ACC112 (cell line): ENCODE results near the gene MEGF6.

Source experiments
- H2AFZ ChIP-seq: fragments of 200-600 bp; sonication (generic); one replicate; pipeline ENCODE4 v1.6.0; 2017; ENCODE audit warnings: antibody characterized with exemption, low read length; ENCODE audit not compliant: unreplicated experiment
- H3K27ac ChIP-seq: fragments of 200-600 bp; sonication (generic); 2 replicates; pipeline ENCODE4 v1.5.1; 2014; ENCODE audit warnings: low read depth, mild to moderate bottlenecking, antibody characterized with exemption, low read length, moderate library complexity
- H3K27me3 ChIP-seq: fragments of 200-600 bp; sonication (generic); 2 replicates; pipeline ENCODE4 v1.6.1; 2014; ENCODE audit warnings: mild to moderate bottlenecking, antibody characterized with exemption, low read length, moderate library complexity, mixed read lengths; ENCODE audit not compliant: insufficient read depth
- H3K36me3 ChIP-seq: fragments of 200-600 bp; sonication (generic); 2 replicates; pipeline ENCODE4 v1.6.1; 2016; ENCODE audit warnings: mild to moderate bottlenecking, antibody characterized with exemption, low read length, moderate library complexity, mixed read lengths; ENCODE audit not compliant: insufficient read depth
- H3K4me1 ChIP-seq: fragments of 200-600 bp; sonication (generic); one replicate; pipeline ENCODE4 v1.6.1; 2016; ENCODE audit warnings: low read length, mixed read lengths; ENCODE audit not compliant: insufficient read depth, unreplicated experiment, control insufficient read depth
- H3K4me3 ChIP-seq: fragments of 200-600 bp; sonication (generic); 2 replicates; pipeline ENCODE4 v1.5.1; 2014; ENCODE audit warnings: mild to moderate bottlenecking, low read depth, low read length
- H3K79me2 ChIP-seq: fragments of 200-600 bp; sonication (generic); one replicate; pipeline ENCODE4 v1.6.0; 2016; ENCODE audit warnings: low read length; ENCODE audit not compliant: control insufficient read depth, unreplicated experiment, insufficient read depth

The MEGF6 gene

GRCh38 chr1:3542676-3543075 is 68.6 kb downstream of the MEGF6 start:
- H3K4me1 ChIP-seq = peaks cover 39% of the 10 kb centered on the region
- H3K79me2 ChIP-seq = no peaks in the 10 kb centered on the region
- H3K27me3 ChIP-seq = no peaks in the 10 kb centered on the region
- no peak overlapping the region for H2AFZ ChIP-seq
- H3K27ac ChIP-seq = peak overlapping the region; percentile 78
- H3K4me3 ChIP-seq = peak overlapping the region; percentile 37; the same call in 1 of the 2 replicates
- H3K36me3 ChIP-seq = no peaks in the 10 kb centered on the region

GRCh38 chr1:3541936-3542335 is 69.4 kb downstream of the MEGF6 start:
- Histone ChIP-seq H3K36me3 (no peaks in the 10 kb centered on the region), H3K4me3 (no peak overlapping the region), H3K27me3 (no peaks in the 10 kb centered on the region), H2AFZ (no peak overlapping the region), H3K27ac (peak overlapping the region; percentile 78), H3K79me2 (no peaks in the 10 kb centered on the region), H3K4me1 (peaks cover 34% of the 10 kb centered on the region)

DNA sequence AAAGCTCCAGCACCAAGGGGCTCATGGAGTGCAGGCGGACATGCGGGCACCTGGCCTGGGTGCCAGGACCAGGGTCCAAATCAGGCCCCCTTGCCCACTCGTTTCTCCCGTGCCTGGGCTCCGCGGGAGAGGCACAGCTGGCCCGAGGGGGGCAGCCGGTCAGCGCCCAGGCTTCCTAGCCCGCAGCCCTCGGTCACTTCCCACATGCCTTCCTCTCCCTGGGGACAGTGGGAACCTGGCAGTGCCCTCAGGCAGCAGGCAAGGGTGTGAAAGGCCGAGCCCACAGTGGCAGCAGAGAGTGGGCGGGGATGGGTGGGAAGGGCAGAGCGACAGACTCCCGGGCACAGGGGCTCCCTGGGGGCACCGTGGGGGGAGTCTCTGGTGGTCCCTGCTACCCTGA is 69.8 kb downstream of the MEGF6 start:
- Histone ChIP-seq H3K27me3 (no peaks in the 10 kb centered on the region), H3K27ac (no peak overlapping the region), H3K4me1 (peaks cover 34% of the 10 kb centered on the region), H3K36me3 (no peaks in the 10 kb centered on the region), H3K79me2 (no peaks in the 10 kb centered on the region), H3K4me3 (no peak overlapping the region), H2AFZ (no peak overlapping the region)

GRCh38 chr1:3540876-3541275 is 70.4 kb downstream of the MEGF6 start:
- H3K27me3 ChIP-seq = no peaks in the 10 kb centered on the region

GRCh38 chr1:3539707-3540425 is 71.4 kb downstream of the MEGF6 start:
- H3K4me3 ChIP-seq = no peak overlapping the region
- no peaks in the 10 kb centered on the region for H3K36me3 ChIP-seq
- H3K4me1 ChIP-seq = peaks cover 24% of the 10 kb centered on the region
- H3K27me3 ChIP-seq = no peaks in the 10 kb centered on the region
- no peaks in the 10 kb centered on the region for H3K79me2 ChIP-seq
- no peak overlapping the region for H3K27ac ChIP-seq
- H2AFZ ChIP-seq = no peak overlapping the region

More at GRCh38 chr1:3540876-3541275, 70.4 kb downstream of the MEGF6 start:
- Histone ChIP-seq H2AFZ (no peak overlapping the region), H3K36me3 (no peaks in the 10 kb centered on the region), H3K4me3 (no peak overlapping the region), H3K79me2 (no peaks in the 10 kb centered on the region), H3K4me1 (peaks cover 30% of the 10 kb centered on the region), H3K27ac (no peak overlapping the region)

GRCh38 chr1:3537359-3537758 is 73.9 kb downstream of the MEGF6 start:
- no peaks in the 10 kb centered on the region for H3K79me2 ChIP-seq
- H3K27me3 ChIP-seq = no peaks in the 10 kb centered on the region
- H3K4me3 ChIP-seq = no peak overlapping the region
- peaks cover 7% of the 10 kb centered on the region for H3K4me1 ChIP-seq
- no peak overlapping the region for H2AFZ ChIP-seq
- no peak overlapping the region for H3K27ac ChIP-seq
- H3K36me3 ChIP-seq = no peaks in the 10 kb centered on the region

DNA sequence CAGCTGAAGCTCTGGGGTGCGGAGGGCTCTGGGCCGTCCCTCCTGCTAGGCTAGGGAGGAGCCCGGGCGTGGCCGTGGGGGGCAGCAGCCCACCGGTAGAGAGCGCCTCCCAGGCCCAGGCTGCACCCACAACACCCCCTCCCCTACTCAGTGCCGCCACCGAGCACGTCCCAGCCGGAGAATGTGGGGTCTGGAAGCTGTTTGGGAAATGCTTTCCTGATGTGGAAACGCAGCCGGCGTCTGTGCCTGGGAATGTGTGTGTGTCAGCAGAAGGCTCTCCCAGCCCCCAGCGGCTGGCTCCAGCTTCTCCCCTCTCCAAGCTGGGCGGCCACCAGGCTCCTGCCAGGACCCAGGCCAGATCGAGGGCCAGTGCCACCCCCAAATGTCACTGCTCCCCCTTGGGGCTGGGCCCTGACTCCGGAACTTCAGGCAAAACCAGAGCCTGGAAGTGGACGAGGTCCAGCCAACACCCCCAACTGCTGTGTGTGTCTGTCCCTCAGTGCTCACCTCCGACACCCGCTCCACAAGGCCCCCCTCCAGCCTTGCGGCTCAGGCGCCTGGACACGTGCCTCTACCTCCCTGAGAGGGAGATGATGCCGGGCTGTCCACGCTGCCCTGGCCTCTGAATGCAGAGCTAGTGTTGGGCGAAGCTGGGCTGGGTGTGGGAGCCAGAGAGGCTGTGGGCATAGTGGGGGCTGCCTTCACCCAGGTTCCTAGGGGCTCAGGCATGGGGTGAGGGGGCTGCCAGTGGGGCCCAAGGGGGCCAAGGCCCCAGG is 74.7 kb downstream of the MEGF6 start:
- Histone ChIP-seq H3K79me2 (no peaks in the 10 kb centered on the region), H2AFZ (no peak overlapping the region), H3K27ac (no peak overlapping the region), H3K27me3 (no peaks in the 10 kb centered on the region), H3K36me3 (no peaks in the 10 kb centered on the region), H3K4me3 (no peak overlapping the region), H3K4me1 (no peaks in the 10 kb centered on the region)

- H3K4me1 ChIP-seq = no peaks in the 10 kb centered on the region
- H3K27ac ChIP-seq = no peak overlapping the region
- no peaks in the 10 kb centered on the region for H3K27me3 ChIP-seq
- H2AFZ ChIP-seq = no peak overlapping the region
- no peaks in the 10 kb centered on the region for H3K36me3 ChIP-seq
- H3K4me3 ChIP-seq = no peak overlapping the region
- H3K79me2 ChIP-seq = no peaks in the 10 kb centered on the region
These were observed 75.6 kb downstream of the MEGF6 start for GRCh38 chr1:3535732-3536131.

DNA sequence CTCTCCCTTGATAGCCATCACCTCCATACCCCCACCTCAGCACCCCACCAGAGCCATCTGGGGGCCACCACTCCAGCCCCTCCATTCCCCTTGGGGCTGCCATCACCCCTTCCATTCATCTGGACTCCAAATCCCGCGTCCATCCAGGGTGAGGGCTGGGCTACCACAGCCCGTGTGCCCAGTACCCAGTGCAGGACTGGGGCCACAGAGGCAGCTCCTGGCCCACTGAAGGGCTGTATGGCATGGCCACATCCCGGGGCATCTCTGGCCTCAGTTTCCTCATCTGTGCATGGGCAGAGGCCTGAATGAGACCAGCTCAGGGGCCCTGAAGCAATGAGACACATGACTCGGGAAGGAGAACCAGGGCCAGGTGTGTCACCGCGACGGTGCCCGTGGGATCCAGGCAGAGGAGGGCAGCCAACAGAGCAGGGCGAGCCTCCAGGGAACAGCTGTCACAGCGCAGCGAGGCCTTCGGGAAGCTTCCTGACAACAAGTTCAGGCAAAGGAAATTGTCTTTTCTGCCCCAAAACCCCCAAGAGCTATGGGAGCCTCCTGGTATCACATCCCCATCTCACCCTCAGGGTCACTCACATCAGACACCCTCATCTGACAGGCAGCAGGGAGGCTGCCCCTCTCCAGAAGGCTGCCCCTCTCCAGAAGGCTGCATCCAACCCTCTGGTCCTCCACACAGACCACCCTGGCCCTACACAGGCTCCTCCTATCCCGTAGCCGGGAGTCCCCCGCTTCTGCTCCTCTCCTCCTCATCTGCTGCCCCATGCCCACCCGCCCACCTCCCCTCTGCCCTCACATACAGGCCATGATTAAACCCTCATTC is 76.3 kb downstream of the MEGF6 start:
- Histone ChIP-seq H3K36me3 (no peaks in the 10 kb centered on the region), H2AFZ (no peak overlapping the region), H3K79me2 (no peaks in the 10 kb centered on the region), H3K4me3 (no peak overlapping the region), H3K27me3 (no peaks in the 10 kb centered on the region), H3K4me1 (peaks cover 5% of the 10 kb centered on the region), H3K27ac (no peak overlapping the region)

DNA sequence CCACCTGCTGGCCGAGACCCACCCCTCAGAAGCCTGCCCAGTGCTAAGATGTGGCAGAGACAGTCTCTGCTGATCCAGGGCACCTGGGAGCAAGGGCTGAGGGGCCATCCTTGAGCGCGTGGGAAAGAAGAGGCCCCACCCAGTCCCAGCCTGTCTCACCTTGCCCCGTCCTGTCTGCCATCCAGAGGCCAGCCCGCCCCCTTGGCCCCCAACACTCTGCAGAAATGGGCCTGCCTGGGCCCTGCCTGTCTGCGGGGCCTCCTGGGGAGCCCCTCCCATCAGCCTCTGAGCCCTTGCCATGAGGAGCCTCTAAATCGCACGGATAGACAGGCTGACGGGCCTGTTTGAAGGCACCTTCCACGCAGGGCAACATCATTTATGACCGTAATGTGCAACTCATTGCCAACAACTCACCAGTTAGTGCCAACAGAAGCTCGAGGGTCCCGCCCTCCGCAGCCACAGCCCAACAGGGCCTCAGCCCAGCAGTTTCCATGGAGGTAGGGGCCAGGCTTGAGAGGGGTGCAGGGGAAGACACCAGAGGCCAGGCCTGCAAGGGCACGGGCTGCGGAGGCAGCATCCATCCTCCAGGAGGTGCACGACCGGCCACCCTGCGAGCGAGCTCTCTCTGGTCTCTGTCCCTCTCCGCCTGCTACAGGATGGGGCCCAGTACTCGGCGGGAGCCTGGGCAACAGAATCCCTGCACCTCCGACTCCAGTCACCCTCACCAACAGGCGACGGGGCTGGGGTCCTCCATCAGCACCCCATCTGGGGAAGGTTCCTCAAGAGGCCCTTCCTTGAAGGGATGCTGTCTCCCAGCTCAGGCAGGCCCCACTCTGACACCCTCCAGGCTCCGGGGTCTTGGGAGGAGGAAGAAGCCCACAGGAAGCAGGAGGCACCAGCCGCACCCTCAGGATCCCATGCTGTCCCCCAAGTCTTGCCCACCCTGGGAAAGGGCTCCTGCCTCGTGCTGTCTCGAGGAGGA is 78.0 kb downstream of the MEGF6 start:
- H3K27me3 ChIP-seq = no peaks in the 10 kb centered on the region
- no peak overlapping the region for H3K27ac ChIP-seq
- peaks cover 15% of the 10 kb centered on the region for H3K4me1 ChIP-seq
- no peaks in the 10 kb centered on the region for H3K36me3 ChIP-seq
- H3K79me2 ChIP-seq = peaks cover 3% of the 10 kb centered on the region
- H3K4me3 ChIP-seq = no peak overlapping the region
- no peak overlapping the region for H2AFZ ChIP-seq
